Measurements from ENCODE around the gene TSPYL6. TPM values are rescaled to one million over a fixed set of nuclear protein-coding genes. Genes with fewer than 3 reads are reported as not detected.
A peak's percentile ranks its signal among the peaks of the same experiment; 100 is the strongest.

Gene TSPYL6
- total RNA-seq, 1 donor from 2014 or later: 0.08 TPM

DNA sequence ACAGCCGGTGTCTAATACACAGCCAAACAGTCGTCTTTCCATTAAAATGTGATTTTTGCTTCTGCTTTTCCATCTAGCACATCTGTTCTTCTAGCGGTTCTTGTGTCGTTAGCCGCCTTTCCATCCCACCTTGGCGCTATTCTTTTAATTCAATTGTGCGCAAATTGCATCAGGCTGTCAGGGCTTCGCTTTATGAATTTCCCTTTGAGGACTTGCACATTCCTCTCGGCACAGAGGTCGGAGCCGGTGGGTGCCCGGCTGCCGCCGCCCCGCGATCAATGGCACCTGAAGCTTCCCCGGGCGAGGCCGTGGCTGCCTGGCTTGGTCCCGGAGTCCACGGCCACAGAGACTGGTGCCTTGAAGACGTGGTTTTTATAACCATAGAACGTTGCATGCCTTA lies 33.9 kb upstream of the TSPYL6 start:
- intact Hi-C loops (cut with micrococcal nuclease): no loop called here
- Histone ChIP-seq H3K4me1 (peaks cover 16% of the 10 kb centered on the region), H3K9me3 (replicated peaks) (no peaks in the 10 kb centered on the region), H3K4me3 (no peak overlapping the region), H3K27ac (replicated peaks) (no peak overlapping the region), H3K27me3 (ENCODE audit: low read depth) (no peaks in the 10 kb centered on the region), H3K36me3 (no peaks in the 10 kb centered on the region)
- no peak for DNase-seq
- TF ChIP-seq, protein P1, sequence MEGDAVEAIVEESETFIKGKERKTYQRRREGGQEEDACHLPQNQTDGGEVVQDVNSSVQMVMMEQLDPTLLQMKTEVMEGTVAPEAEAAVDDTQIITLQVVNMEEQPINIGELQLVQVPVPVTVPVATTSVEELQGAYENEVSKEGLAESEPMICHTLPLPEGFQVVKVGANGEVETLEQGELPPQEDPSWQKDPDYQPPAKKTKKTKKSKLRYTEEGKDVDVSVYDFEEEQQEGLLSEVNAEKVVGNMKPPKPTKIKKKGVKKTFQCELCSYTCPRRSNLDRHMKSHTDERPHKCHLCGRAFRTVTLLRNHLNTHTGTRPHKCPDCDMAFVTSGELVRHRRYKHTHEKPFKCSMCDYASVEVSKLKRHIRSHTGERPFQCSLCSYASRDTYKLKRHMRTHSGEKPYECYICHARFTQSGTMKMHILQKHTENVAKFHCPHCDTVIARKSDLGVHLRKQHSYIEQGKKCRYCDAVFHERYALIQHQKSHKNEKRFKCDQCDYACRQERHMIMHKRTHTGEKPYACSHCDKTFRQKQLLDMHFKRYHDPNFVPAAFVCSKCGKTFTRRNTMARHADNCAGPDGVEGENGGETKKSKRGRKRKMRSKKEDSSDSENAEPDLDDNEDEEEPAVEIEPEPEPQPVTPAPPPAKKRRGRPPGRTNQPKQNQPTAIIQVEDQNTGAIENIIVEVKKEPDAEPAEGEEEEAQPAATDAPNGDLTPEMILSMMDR (IDR thresholded peaks at IDR 0.05; ENCODE audit: borderline replicate concordance): no peak

GRCh38 chr2:54287532-54287931 lies 31.5 kb upstream of the TSPYL6 start:
- H3K4me3 ChIP-seq: no peak overlapping the region
- H3K9me3 ChIP-seq (replicated peaks): no peaks in the 10 kb centered on the region
- peak overlapping the region; percentile 28 for H3K27ac ChIP-seq (replicated peaks)
- no peaks in the 10 kb centered on the region for H3K27me3 ChIP-seq (ENCODE audit: low read depth)
- H3K36me3 ChIP-seq: no peaks in the 10 kb centered on the region
- H3K4me1 ChIP-seq: peaks cover 16% of the 10 kb centered on the region
- TF ChIP-seq, protein P1 (IDR thresholded peaks at IDR 0.05; ENCODE audit: borderline replicate concordance): no peak
- intact Hi-C loops (cut with micrococcal nuclease): no loop called here
- DNase-seq: no peak

GRCh38 chr2:54285451-54285850 lies 29.4 kb upstream of the TSPYL6 start:
- Histone ChIP-seq H3K9me3 (replicated peaks) (no peaks in the 10 kb centered on the region), H3K27me3 (ENCODE audit: low read depth) (no peaks in the 10 kb centered on the region), H3K4me3 (no peak overlapping the region), H3K4me1 (peaks cover 16% of the 10 kb centered on the region), H3K27ac (replicated peaks) (no peak overlapping the region), H3K36me3 (no peaks in the 10 kb centered on the region)
- DNase-seq: no peak
- intact Hi-C loops (cut with micrococcal nuclease): no loop called here
- TF ChIP-seq, protein P1 (IDR thresholded peaks at IDR 0.05; ENCODE audit: borderline replicate concordance): no peak

GRCh38 chr2:54284826-54285225 lies 28.8 kb upstream of the TSPYL6 start:
- TF ChIP-seq, protein P1 (IDR thresholded peaks at IDR 0.05; ENCODE audit: borderline replicate concordance): no peak
- no peak overlapping the region for H3K27ac ChIP-seq (replicated peaks)
- H3K4me3 ChIP-seq: no peak overlapping the region
- intact Hi-C loops (cut with micrococcal nuclease): no loop called here
- no peaks in the 10 kb centered on the region for H3K9me3 ChIP-seq (replicated peaks)
- H3K4me1 ChIP-seq: peaks cover 16% of the 10 kb centered on the region
- DNase-seq: no peak
- no peaks in the 10 kb centered on the region for H3K27me3 ChIP-seq (ENCODE audit: low read depth)
- H3K36me3 ChIP-seq: no peaks in the 10 kb centered on the region

- Histone ChIP-seq H3K4me1 (peaks cover 6% of the 10 kb centered on the region), H3K4me3 (no peak overlapping the region), H3K27ac (replicated peaks) (no peak overlapping the region), H3K9me3 (replicated peaks) (no peaks in the 10 kb centered on the region), H3K27me3 (ENCODE audit: low read depth) (no peaks in the 10 kb centered on the region), H3K36me3 (no peaks in the 10 kb centered on the region)
- DNase-seq: no peak
- TF ChIP-seq, protein P1 (IDR thresholded peaks at IDR 0.05; ENCODE audit: borderline replicate concordance): peak; percentile 36
- intact Hi-C loops (cut with micrococcal nuclease): no loop called here
Measured at GRCh38 chr2:54279385-54279784, 23.4 kb upstream of the TSPYL6 start.

DNA sequence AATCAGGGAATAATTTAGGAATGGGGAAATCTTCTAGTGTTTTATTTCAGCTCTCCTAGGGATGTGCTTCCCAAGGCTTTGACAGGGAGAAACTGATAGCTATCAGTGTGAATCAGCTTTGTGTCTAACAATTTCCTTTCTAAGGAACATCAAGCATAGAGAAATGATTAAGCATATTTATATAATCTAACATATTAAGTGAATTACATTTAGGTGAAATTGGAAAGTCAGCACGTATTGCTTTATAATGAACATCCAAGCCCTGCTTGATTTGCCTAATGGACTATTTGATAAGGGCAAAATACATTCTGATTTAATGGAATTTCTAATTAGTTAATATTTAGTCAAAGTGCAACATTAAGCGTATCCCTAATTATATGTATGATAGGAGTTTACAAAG lies 19.5 kb upstream of the TSPYL6 start:
- H3K4me1 ChIP-seq: peaks cover 6% of the 10 kb centered on the region
- intact Hi-C loops (cut with micrococcal nuclease): no loop called here
- H3K27me3 ChIP-seq (ENCODE audit: low read depth): no peaks in the 10 kb centered on the region
- H3K27ac ChIP-seq (replicated peaks): peak overlapping the region; percentile 45
- DNase-seq: no peak
- TF ChIP-seq, protein P1 (IDR thresholded peaks at IDR 0.05; ENCODE audit: borderline replicate concordance): no peak
- no peak overlapping the region for H3K4me3 ChIP-seq
- H3K36me3 ChIP-seq: peaks cover 7% of the 10 kb centered on the region
- no peaks in the 10 kb centered on the region for H3K9me3 ChIP-seq (replicated peaks)

Data from left ventricle myocardium inferior (tissue), 1 donor.